ENCODE data around the gene C11orf68. TPM values are rescaled to one million over a fixed set of nuclear protein-coding genes. Genes with fewer than 3 reads are reported as not detected.

C11orf68 gene
- total RNA-seq, 1 donor from 2014 or later, result 83.5 TPM

DNA sequence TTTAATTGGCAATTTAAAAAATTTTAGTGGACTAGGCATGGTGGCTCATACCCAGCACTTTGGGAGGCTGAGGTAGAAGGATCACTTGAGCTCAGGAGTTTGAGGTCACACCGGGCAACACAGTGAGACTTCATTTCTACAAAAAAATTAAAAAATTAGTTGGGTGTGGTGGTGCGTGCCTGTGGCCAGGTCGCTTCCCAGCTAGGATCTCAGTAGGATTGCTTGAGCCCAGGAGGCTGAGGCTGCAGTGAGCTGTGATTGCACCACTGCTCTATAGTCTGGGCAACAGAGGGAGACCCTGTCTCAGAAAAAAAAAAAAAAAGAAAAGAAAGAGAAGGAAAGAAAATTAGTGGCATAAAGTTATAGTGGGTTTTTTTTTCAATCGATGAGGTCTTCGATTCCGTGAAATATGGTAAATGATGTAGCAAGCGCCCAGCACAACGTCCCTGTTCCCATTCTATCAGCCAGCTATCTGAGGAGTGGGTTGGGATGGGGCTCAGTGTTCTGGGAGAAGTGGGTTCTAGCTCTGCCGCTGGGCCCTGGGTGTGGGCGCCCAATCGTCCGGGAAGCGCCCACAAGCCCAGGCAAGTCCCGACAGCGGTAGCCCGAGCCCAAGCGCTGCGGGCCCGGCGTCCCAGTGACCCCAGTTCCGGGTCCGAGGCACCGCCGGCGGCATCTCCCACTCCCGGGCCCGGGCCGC lies 20.1 kb downstream of the C11orf68 start:
- H3K4me1 Mint-ChIP-seq (ENCODE audit: unreplicated experiment), result peaks cover 63% of the 10 kb centered on the region
- DNase-seq (ENCODE audit: extremely low spot score, unreplicated experiment), result no peak
- H3K4me3 Mint-ChIP-seq (ENCODE audit: unreplicated experiment), result peak overlapping the region; percentile 90
- H3K36me3 Mint-ChIP-seq (ENCODE audit: unreplicated experiment), result peaks cover 2% of the 10 kb centered on the region
- peak overlapping the region; percentile 97 for H3K27ac Mint-ChIP-seq (ENCODE audit: unreplicated experiment)
- no peaks in the 10 kb centered on the region for H3K9me3 Mint-ChIP-seq (ENCODE audit: unreplicated experiment)
- TF ChIP-seq, protein P1, sequence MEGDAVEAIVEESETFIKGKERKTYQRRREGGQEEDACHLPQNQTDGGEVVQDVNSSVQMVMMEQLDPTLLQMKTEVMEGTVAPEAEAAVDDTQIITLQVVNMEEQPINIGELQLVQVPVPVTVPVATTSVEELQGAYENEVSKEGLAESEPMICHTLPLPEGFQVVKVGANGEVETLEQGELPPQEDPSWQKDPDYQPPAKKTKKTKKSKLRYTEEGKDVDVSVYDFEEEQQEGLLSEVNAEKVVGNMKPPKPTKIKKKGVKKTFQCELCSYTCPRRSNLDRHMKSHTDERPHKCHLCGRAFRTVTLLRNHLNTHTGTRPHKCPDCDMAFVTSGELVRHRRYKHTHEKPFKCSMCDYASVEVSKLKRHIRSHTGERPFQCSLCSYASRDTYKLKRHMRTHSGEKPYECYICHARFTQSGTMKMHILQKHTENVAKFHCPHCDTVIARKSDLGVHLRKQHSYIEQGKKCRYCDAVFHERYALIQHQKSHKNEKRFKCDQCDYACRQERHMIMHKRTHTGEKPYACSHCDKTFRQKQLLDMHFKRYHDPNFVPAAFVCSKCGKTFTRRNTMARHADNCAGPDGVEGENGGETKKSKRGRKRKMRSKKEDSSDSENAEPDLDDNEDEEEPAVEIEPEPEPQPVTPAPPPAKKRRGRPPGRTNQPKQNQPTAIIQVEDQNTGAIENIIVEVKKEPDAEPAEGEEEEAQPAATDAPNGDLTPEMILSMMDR (IDR thresholded peaks at IDR 0.05), result no peak
- no peaks in the 10 kb centered on the region for H3K27me3 Mint-ChIP-seq (ENCODE audit: unreplicated experiment)

DNA sequence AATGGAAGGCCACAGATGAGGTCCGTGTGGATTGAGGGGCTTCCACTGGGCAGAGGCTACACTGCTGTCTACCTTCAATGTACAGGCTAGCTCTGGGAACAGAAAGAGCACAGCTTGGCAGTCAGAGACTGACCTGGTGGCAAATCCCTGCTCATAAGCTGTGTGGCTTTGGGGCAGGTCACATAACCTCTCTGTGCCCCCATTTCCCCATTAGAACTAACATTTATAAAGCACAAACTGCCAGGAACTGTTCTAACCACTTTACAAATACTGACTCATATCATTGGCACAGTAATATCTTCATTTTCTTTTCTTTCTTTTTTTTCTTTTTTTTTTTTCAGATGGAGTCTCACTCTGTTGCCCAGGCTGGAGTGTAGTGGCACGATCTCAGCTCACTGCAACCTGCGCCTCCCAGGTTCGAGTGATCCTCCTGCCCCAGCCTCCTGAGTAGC lies 21.8 kb downstream of the C11orf68 start:
- no peaks in the 10 kb centered on the region for H3K9me3 Mint-ChIP-seq (ENCODE audit: unreplicated experiment)
- peak overlapping the region; percentile 56 for H3K4me3 Mint-ChIP-seq (ENCODE audit: unreplicated experiment)
- no peak for DNase-seq (ENCODE audit: extremely low spot score, unreplicated experiment)
- H3K36me3 Mint-ChIP-seq (ENCODE audit: unreplicated experiment), result peaks cover 8% of the 10 kb centered on the region
- TF ChIP-seq, protein P1 (IDR thresholded peaks at IDR 0.05), result no peak
- peaks cover 61% of the 10 kb centered on the region for H3K4me1 Mint-ChIP-seq (ENCODE audit: unreplicated experiment)
- H3K27me3 Mint-ChIP-seq (ENCODE audit: unreplicated experiment), result no peaks in the 10 kb centered on the region
- peak overlapping the region; percentile 79 for H3K27ac Mint-ChIP-seq (ENCODE audit: unreplicated experiment)

GRCh38 chr11:65896034-65896999 lies 22.5 kb downstream of the C11orf68 start:
- no peak overlapping the region for H3K4me3 Mint-ChIP-seq (ENCODE audit: unreplicated experiment)
- no peaks in the 10 kb centered on the region for H3K27me3 Mint-ChIP-seq (ENCODE audit: unreplicated experiment)
- no peaks in the 10 kb centered on the region for H3K9me3 Mint-ChIP-seq (ENCODE audit: unreplicated experiment)
- TF ChIP-seq, protein P1 (IDR thresholded peaks at IDR 0.05), result no peak
- H3K36me3 Mint-ChIP-seq (ENCODE audit: unreplicated experiment), result peaks cover 8% of the 10 kb centered on the region
- no peak for DNase-seq (ENCODE audit: extremely low spot score, unreplicated experiment)
- peak overlapping the region; percentile 79 for H3K27ac Mint-ChIP-seq (ENCODE audit: unreplicated experiment)
- peaks cover 57% of the 10 kb centered on the region for H3K4me1 Mint-ChIP-seq (ENCODE audit: unreplicated experiment)

- peaks cover 8% of the 10 kb centered on the region for H3K36me3 Mint-ChIP-seq (ENCODE audit: unreplicated experiment)
- TF ChIP-seq, protein P1 (IDR thresholded peaks at IDR 0.05), result no peak
- peak overlapping the region; percentile 79 for H3K27ac Mint-ChIP-seq (ENCODE audit: unreplicated experiment)
- H3K4me1 Mint-ChIP-seq (ENCODE audit: unreplicated experiment), result peaks cover 52% of the 10 kb centered on the region
- H3K27me3 Mint-ChIP-seq (ENCODE audit: unreplicated experiment), result no peaks in the 10 kb centered on the region
- no peaks in the 10 kb centered on the region for H3K9me3 Mint-ChIP-seq (ENCODE audit: unreplicated experiment)
- DNase-seq (ENCODE audit: extremely low spot score, unreplicated experiment), result no peak
- H3K4me3 Mint-ChIP-seq (ENCODE audit: unreplicated experiment), result no peak overlapping the region
Observed at GRCh38 chr11:65895482-65895981, 23.3 kb downstream of the C11orf68 start.

All from osteocyte (in vitro differentiated cells).